H1 (cell line): ENCODE results near the gene FDPS. TPM values are rescaled to one million over a fixed set of nuclear protein-coding genes. Genes with fewer than 3 reads are reported as not detected.

Experiments
- CTCF ChIA-PET: fragments of 300-600 bp; sonication (Branson Sonifier 250); formaldehyde crosslinking; loops from one replicate; lab custom pipeline; 2021; ENCODE audit not compliant: partially characterized antibody; lab: Charles Lee
- POLR2A ChIA-PET: fragments of 300-600 bp; sonication (Branson Sonifier 250); formaldehyde crosslinking; loops from one replicate; lab custom pipeline; 2021; ENCODE audit warnings: inconsistent platforms; ENCODE audit not compliant: partially characterized antibody; lab: Charles Lee
- DNase-seq, 2 experiments: peaks; one replicate each; pipeline versions ENCODE4 v3.0.0 to v3.0.0-alpha.2; 2010 to 2022; ENCODE audit warnings: low spot score in 2 of 2, low read depth in 1 of 2, mixed read lengths in 1 of 2
- FAIRE-seq: peaks from 2 replicates; lab custom pipeline; 2011; peaks lifted over from hg19 to GRCh38; lab: Jason Lieb, UNC
- H2AFZ ChIP-seq: 2 replicates; pipeline ENCODE4 v1.8.1; 2012; ENCODE audit warnings: low read length, inconsistent platforms
- H2AK5ac ChIP-seq: 2 replicates; pipeline ENCODE4 v1.6.1; 2013; ENCODE audit warnings: low read depth, low read length
- H2BK120ac ChIP-seq: replicated peaks from 2 replicates; pipeline ENCODE3; 2013; ENCODE audit warnings: low read depth, low read length, inconsistent platforms
- H2BK12ac ChIP-seq: 2 replicates; pipeline ENCODE4 v1.6.1; 2013; ENCODE audit warnings: low read depth, low read length
- H2BK15ac ChIP-seq: 2 replicates; pipeline ENCODE4 v1.6.1; 2013; ENCODE audit warnings: low read length
- H2BK20ac ChIP-seq: 2 replicates; pipeline ENCODE4 v1.6.1; 2013; ENCODE audit warnings: low read length
- H2BK5ac ChIP-seq: 2 replicates; pipeline ENCODE4 v1.6.1; 2013; ENCODE audit warnings: low read depth, low read length
- H3K14ac ChIP-seq: 2 replicates; pipeline ENCODE4 v1.6.1; 2013; ENCODE audit warnings: inconsistent platforms; ENCODE audit not compliant: insufficient read length
- H3K18ac ChIP-seq: 2 replicates; pipeline ENCODE4 v1.6.1; 2013; ENCODE audit warnings: low read length; ENCODE audit errors: extremely low read depth
- H3K23ac ChIP-seq: 2 replicates; pipeline ENCODE4 v1.6.1; 2013; ENCODE audit warnings: inconsistent platforms; ENCODE audit not compliant: insufficient read length
- H3K23me2 ChIP-seq: 2 replicates; pipeline ENCODE4 v1.6.1; 2013; ENCODE audit warnings: low read depth, low read length
- H3K27ac ChIP-seq: 2 replicates; pipeline ENCODE4 v1.6.1; 2011; ENCODE audit warnings: low read depth, low read length, inconsistent platforms
- H3K27me3 ChIP-seq, 4 experiments: replicated peaks in 1 of 4; 1 replicate in 1 of 4; 2 replicates in 3 of 4; pipeline versions ENCODE4 v1.6.1 to v1.8.1; 2011 to 2013; ENCODE audit warnings: low read length in 3 of 4, mild to moderate bottlenecking in 3 of 4, inconsistent platforms in 2 of 4, mixed read lengths in 2 of 4, moderate library complexity in 1 of 4; ENCODE audit not compliant: control insufficient read depth in 3 of 4, insufficient read depth in 3 of 4; ENCODE audit errors: extremely low read depth in 1 of 4
- H3K36me3 ChIP-seq, 4 experiments: 2 replicates each; pipeline versions ENCODE4 v1.6.1 to v1.8.1; 2011 to 2013; ENCODE audit warnings: mild to moderate bottlenecking in 4 of 4, low read length in 3 of 4, moderate library complexity in 2 of 4, control low read depth in 1 of 4, inconsistent platforms in 1 of 4; ENCODE audit not compliant: insufficient read depth in 4 of 4, control insufficient read depth in 2 of 4
- H3K4ac ChIP-seq: replicated peaks from 2 replicates; pipeline ENCODE3; 2013; ENCODE audit warnings: low read length, low read depth, mixed read lengths, inconsistent platforms; ENCODE audit not compliant: insufficient read length
- H3K4me1 ChIP-seq, 4 experiments: replicated peaks in 1 of 4; 1 replicate in 1 of 4; 2 replicates in 3 of 4; pipeline versions ENCODE4 v1.6.1 to v1.8.1; 2011 to 2013; ENCODE audit warnings: low read length in 3 of 4, inconsistent platforms in 2 of 4, mixed read lengths in 1 of 4; ENCODE audit not compliant: insufficient read depth in 4 of 4, control insufficient read depth in 3 of 4
- H3K4me2 ChIP-seq, 2 experiments: 2 replicates each; pipeline versions ENCODE4 v1.6.1 to v1.8.1; 2011 to 2013; ENCODE audit warnings: low read depth in 2 of 2, low read length in 2 of 2, control low read depth in 1 of 2, inconsistent platforms in 1 of 2, mild to moderate bottlenecking in 1 of 2; ENCODE audit not compliant: insufficient read depth in 1 of 2
- H3K4me3 ChIP-seq, 4 experiments: fragments of 200-600, 300-600 bp in 1 of 4; sonication (generic), shearing (Covaris generic), sonication (Bioruptor Twin) in 1 of 4; 2 replicates each; pipeline versions ENCODE4 v1.5.1 to v1.8.1; 2011 to 2016; ENCODE audit warnings: low read length in 4 of 4, low read depth in 3 of 4, control low read depth in 2 of 4, inconsistent platforms in 2 of 4, mild to moderate bottlenecking in 2 of 4, mixed read lengths in 1 of 4, moderate library complexity in 1 of 4; ENCODE audit not compliant: insufficient read depth in 2 of 4; ENCODE audit errors: extremely low read depth in 1 of 4
- H3K56ac ChIP-seq: replicated peaks from 2 replicates; pipeline ENCODE3; 2013; ENCODE audit warnings: low read depth, mild to moderate bottlenecking, mixed read lengths, low read length, inconsistent platforms; ENCODE audit not compliant: insufficient read length
- H3K79me1 ChIP-seq: 2 replicates; pipeline ENCODE4 v1.6.1; 2013; ENCODE audit warnings: low read depth, low read length, control low read depth
- H3K79me2 ChIP-seq, 2 experiments: 2 replicates each; pipeline versions ENCODE4 v1.6.1 to v1.8.1; 2012 to 2013; ENCODE audit warnings: low read length in 2 of 2, mild to moderate bottlenecking in 2 of 2, inconsistent platforms in 1 of 2; ENCODE audit not compliant: insufficient read depth in 2 of 2, control insufficient read depth in 1 of 2
- H3K9ac ChIP-seq, 4 experiments: replicated peaks in 1 of 4; 1 replicate in 1 of 4; 2 replicates in 3 of 4; pipeline versions ENCODE4 v1.6.1 to v1.8.1; 2011 to 2013; ENCODE audit warnings: low read depth in 3 of 4, low read length in 3 of 4, control low read depth in 2 of 4, mild to moderate bottlenecking in 2 of 4, moderate library complexity in 2 of 4, inconsistent platforms in 1 of 4; ENCODE audit errors: extremely low read depth in 1 of 4
- H3K9me3 ChIP-seq, 2 experiments: 2 replicates each; pipeline versions ENCODE4 v1.6.1 to v1.8.1; 2012 to 2013; ENCODE audit warnings: mild to moderate bottlenecking in 2 of 2, moderate library complexity in 2 of 2, control low read depth in 1 of 2, inconsistent platforms in 1 of 2, low read depth in 1 of 2, low read length in 1 of 2, mixed read lengths in 1 of 2; ENCODE audit not compliant: insufficient read depth in 2 of 2
- H4K20me1 ChIP-seq, 2 experiments: replicated peaks in 1 of 2; 2 replicates each; pipeline versions ENCODE3 to v1.8.1; 2011 to 2013; ENCODE audit warnings: inconsistent platforms in 2 of 2, low read length in 2 of 2, mild to moderate bottlenecking in 1 of 2; ENCODE audit not compliant: insufficient read depth in 2 of 2, control insufficient read depth in 1 of 2
- H4K5ac ChIP-seq: 2 replicates; pipeline ENCODE4 v1.6.1; 2013; ENCODE audit warnings: low read length, low read depth, mixed read lengths, inconsistent platforms; ENCODE audit not compliant: insufficient read length
- H4K8ac ChIP-seq: 2 replicates; pipeline ENCODE4 v1.8.0; 2013; ENCODE audit warnings: mild to moderate bottlenecking, moderate library complexity, low read length, inconsistent platforms; ENCODE audit not compliant: insufficient read depth; ENCODE audit errors: extremely low read depth
- H4K91ac ChIP-seq: replicated peaks from 2 replicates; pipeline ENCODE3; 2013; ENCODE audit warnings: low read length, mixed read lengths, inconsistent platforms; ENCODE audit not compliant: insufficient read length
- ASH2L ChIP-seq: fragments of 200-600, 300-600 bp; sonication (generic); IDR thresholded peaks from one replicate; pipeline ENCODE4 v1.7.1; 2017; ENCODE audit warnings: low read length
- CBX5 ChIP-seq: fragments of 300-800, 300-1000 bp; sonication (generic); IDR thresholded peaks from 2 replicates; pipeline ENCODE4 v1.7.1; 2016; ENCODE audit warnings: antibody characterized with exemption, low read length, low read depth
- CHD1 ChIP-seq: IDR thresholded peaks from 2 replicates; pipeline ENCODE4 v1.6.1; 2012; ENCODE audit warnings: low read depth, low read length, improper control_type of control experiment
- CHD2 ChIP-seq: IDR thresholded peaks from 2 replicates; pipeline ENCODE4 v1.6.1; 2012; ENCODE audit warnings: low read length, improper control_type of control experiment
- CREB1 ChIP-seq: IDR thresholded peaks from 2 replicates; pipeline ENCODE4 v1.6.1; 2012; ENCODE audit warnings: inconsistent platforms
- CTBP2 ChIP-seq: IDR thresholded peaks from 2 replicates; pipeline ENCODE4 v1.7.0; 2011; ENCODE audit warnings: borderline replicate concordance, mild to moderate bottlenecking, moderate library complexity, mixed read lengths, low read length; ENCODE audit not compliant: insufficient read depth, insufficient read length
- GABPA ChIP-seq: IDR thresholded peaks from 2 replicates; pipeline ENCODE4 v1.6.1; 2011; ENCODE audit warnings: mild to moderate bottlenecking, low read length, moderate library complexity, borderline replicate concordance; ENCODE audit not compliant: insufficient read depth
- HDAC6 ChIP-seq: IDR thresholded peaks from one replicate; pipeline ENCODE4 v1.7.1; 2012; ENCODE audit warnings: low read depth, mild to moderate bottlenecking, inconsistent platforms, low read length, moderate library complexity
- NANOG ChIP-seq: IDR thresholded peaks from 2 replicates; pipeline ENCODE4 v1.6.1; 2011; ENCODE audit warnings: low read length, low read depth, mild to moderate bottlenecking, inconsistent platforms; ENCODE audit not compliant: insufficient read depth, poor library complexity, severe bottlenecking
- RXRA ChIP-seq: IDR thresholded peaks from 2 replicates; pipeline ENCODE4 v1.6.1; 2011; ENCODE audit warnings: low read depth, mild to moderate bottlenecking, low read length, moderate library complexity; ENCODE audit not compliant: insufficient read depth
- SAP30 ChIP-seq: fragments of 300-600 bp; sonication (generic); IDR thresholded peaks from 2 replicates; pipeline ENCODE4 v1.7.1; 2012; ENCODE audit warnings: low read length, moderate library complexity, mild to moderate bottlenecking, inconsistent platforms; ENCODE audit not compliant: insufficient read depth, insufficient replicate concordance
- WGBS, 2 experiments: shearing (Covaris generic) in 1 of 2; methylation state at CpG; one replicate each; pipeline versions ENCODE4 v1.1.6 to v1.1.7; 2013 to 2015; ENCODE audit warnings: low lambda C conversion rate in 2 of 2, mixed read lengths in 2 of 2, inconsistent platforms in 1 of 2, low coverage in 1 of 2, missing lambda C conversion rate in 1 of 2; ENCODE audit not compliant: insufficient replicate concordance in 2 of 2, insufficient coverage in 1 of 2, insufficient read length in 1 of 2; ENCODE audit errors: extremely low coverage in 1 of 2, missing lambda C conversion rate in 1 of 2; 5-methylcytosine and 5-hydroxymethylcytosine counted together
- polyA plus RNA-seq, 7 experiments: library from polyadenylated mRNA; depleted of rRNA in 3 of 7; stranded (reverse) in 5 of 7; unstranded in 2 of 7; fragments of >200 nt in 5 of 7; fragments of 200-250 nt in 2 of 7; gene quantifications; 1 replicate in 5 of 7; 2 replicates in 1 of 7; 4 replicates in 1 of 7; pipeline versions ENCODE4 v1.2.1 to v1.2.3, GENCODE V29; 2011 to 2013; ENCODE audit warnings: missing spikeins in 2 of 7, mixed read lengths in 2 of 7
- total RNA-seq: library from RNA; stranded (reverse); fragmentation: NEBNext Ultra II Directional; extraction: Animal tissue kit (Norgen Biotek cat#: 25700); gene quantifications from 2 replicates; pipeline ENCODE4 v1.2.1, GENCODE V29; 2021
- TF ChIP-seq, protein P1 (sequence below): IDR thresholded peaks from 2 replicates; pipeline ENCODE4 v1.6.1; 2011; ENCODE audit warnings: low read length, improper control_type of control experiment

The FDPS gene
- total and polyA plus RNA-seq, 2 of the 8 experiments (the other 6 are each of a cell fraction or from before 2014, with no cell fraction given): 267 to 368 TPM

DNA sequence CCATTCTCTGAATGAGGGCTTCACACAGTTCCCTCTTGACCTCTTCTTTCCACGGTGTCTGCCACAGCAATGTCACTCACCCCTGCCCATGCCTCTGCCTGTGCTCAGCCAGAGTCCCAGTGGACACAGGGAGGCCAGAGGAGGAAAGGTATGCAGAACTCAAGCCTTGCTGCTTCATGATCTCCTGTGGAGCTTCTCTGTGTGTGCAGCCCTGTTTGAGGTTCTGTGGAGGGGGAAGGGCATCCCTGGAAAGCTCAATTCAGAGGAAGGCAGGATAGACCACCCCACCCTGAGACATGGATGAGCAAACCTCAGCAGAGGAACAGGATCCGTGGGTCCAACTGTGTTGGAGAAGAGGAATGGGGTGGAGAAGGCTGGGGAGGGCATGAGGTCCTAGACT, 29.4 kb upstream of the FDPS start:
- no peak overlapping the region for H2AK5ac ChIP-seq
- peak overlapping the region in 1 of 2 experiments; percentile 85; a peak in 1 of 4 replicates for H3K4me2 ChIP-seq
- H2AFZ ChIP-seq: no peak overlapping the region
- peak overlapping the region; percentile 44; the same call in 1 of the 2 replicates for H2BK12ac ChIP-seq
- H2BK5ac ChIP-seq: no peak overlapping the region
- no peaks in the 10 kb centered on the region for H4K20me1 ChIP-seq
- no peak overlapping the region for H4K8ac ChIP-seq
- no peak overlapping the region for H3K27ac ChIP-seq
- no peaks in the 10 kb centered on the region for H3K79me2 ChIP-seq
- no peaks in the 10 kb centered on the region for H3K9me3 ChIP-seq
- no peaks in the 10 kb centered on the region; a peak in 1 of 8 replicates for H3K36me3 ChIP-seq
- peak overlapping the region; percentile 54; the same call in 1 of the 2 replicates for H2BK15ac ChIP-seq
- peaks cover 9 to 10% (median 10%) of the 10 kb centered on the region in 4 experiments for H3K4me1 ChIP-seq
- 0 out of 2 replicates have a peak overlapping the region, but pooled peaks have one; percentile 27 for H2BK20ac ChIP-seq
- H4K91ac ChIP-seq: no peak overlapping the region
- H3K27me3 ChIP-seq: peaks cover 0 to 3% (median 0%) of the 10 kb centered on the region in 4 experiments; a peak in 2 of 7 replicates
- peaks cover 10% of the 10 kb centered on the region; the same call in 1 of the 2 replicates for H3K23me2 ChIP-seq
- H3K79me1 ChIP-seq: no peaks in the 10 kb centered on the region; the same call in 1 of the 2 replicates
- WGBS, 2 experiments: 88% methylated on average over 2 of the region's 2 CpGs; no CpG with 5 or more reads in 1 of the 2 experiments
- POLR2A ChIA-PET: interaction anchor here (0.7 to 2.4 kb wide), 11 partner anchors 9 to 1002 kb away, joined by 3 to 7 read pairs (median 4); partner anchors contain the start of genes FDPS and SCAMP3
- no peak overlapping the region for H3K9ac ChIP-seq
- DNase-seq (no peak), FAIRE-seq (no peak)
- CTCF ChIA-PET: interaction anchor here (1.3 to 8.4 kb wide), 12 partner anchors 9 to 76 kb away, joined by 3 to 79 read pairs (median 8); partner anchors contain the start of genes FDPS, PKLR, RUSC1 and SCAMP3
- no peak overlapping the region for H4K5ac ChIP-seq
- no peak overlapping the region for H3K14ac ChIP-seq
- no peak overlapping the region for H2BK120ac ChIP-seq
- no peak overlapping the region for H3K18ac ChIP-seq
- H3K4ac ChIP-seq: no peak overlapping the region
- no peak overlapping the region for H3K56ac ChIP-seq
- peak overlapping the region in 2 of 4 experiments; percentile 7 to 12; a peak in 2 of 8 replicates for H3K4me3 ChIP-seq
- no peak overlapping the region for H3K23ac ChIP-seq
- no peak for TF ChIP-seq CHD2
- TF ChIP-seq, protein P1, sequence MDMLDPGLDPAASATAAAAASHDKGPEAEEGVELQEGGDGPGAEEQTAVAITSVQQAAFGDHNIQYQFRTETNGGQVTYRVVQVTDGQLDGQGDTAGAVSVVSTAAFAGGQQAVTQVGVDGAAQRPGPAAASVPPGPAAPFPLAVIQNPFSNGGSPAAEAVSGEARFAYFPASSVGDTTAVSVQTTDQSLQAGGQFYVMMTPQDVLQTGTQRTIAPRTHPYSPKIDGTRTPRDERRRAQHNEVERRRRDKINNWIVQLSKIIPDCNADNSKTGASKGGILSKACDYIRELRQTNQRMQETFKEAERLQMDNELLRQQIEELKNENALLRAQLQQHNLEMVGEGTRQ: no peak
- TF ChIP-seq CTBP2: no peak
- no peak for TF ChIP-seq CHD1
- TF ChIP-seq CREB1: no peak
- TF ChIP-seq CBX5: no peak
- no peak for TF ChIP-seq ASH2L
- TF ChIP-seq RXRA: no peak
- TF ChIP-seq NANOG: no peak
- TF ChIP-seq GABPA: no peak
- TF ChIP-seq HDAC6: no peak
- no peak for TF ChIP-seq SAP30
